HEK293T (cell line): ENCODE results near the gene DSC2.

Experiments used
- CTCF ChIA-PET: fragments of 350-600 bp; formaldehyde crosslinking; extraction: SDS; loops from one replicate; lab custom pipeline; 2021; ENCODE audit warnings: antibody characterized with exemption, inconsistent platforms; lab: Yijun Ruan, JAX
- POLR2A ChIA-PET: fragments of 350-600 bp; formaldehyde crosslinking; extraction: SDS; loops from one replicate; lab custom pipeline; 2020; ENCODE audit warnings: antibody characterized with exemption, inconsistent platforms; lab: Yijun Ruan, JAX
- DNase-seq: peaks from one replicate; pipeline ENCODE4 v3.0.0; 2012; ENCODE audit warnings: mixed read lengths; ENCODE audit errors: extremely low spot score
- ARNT ChIP-seq: fragments of 450-650 bp; IDR thresholded peaks from 2 replicates; pipeline ENCODE4 v1.6.1; 2017; ENCODE audit warnings: mild to moderate bottlenecking
- BHLHE40 ChIP-seq: fragments of 450-650 bp; IDR thresholded peaks from 2 replicates; pipeline ENCODE4 v1.6.1; 2016; ENCODE audit warnings: mild to moderate bottlenecking, moderate library complexity, borderline replicate concordance
- CTBP1 ChIP-seq: fragments of 450-650 bp; IDR thresholded peaks from 2 replicates; pipeline ENCODE4 v1.6.1; 2016; ENCODE audit warnings: borderline replicate concordance
- ELF4 ChIP-seq: fragments of 450-650 bp; IDR thresholded peaks from 2 replicates; pipeline ENCODE4 v1.6.1; 2017; ENCODE audit warnings: antibody characterized with exemption
- FOXA1 ChIP-seq: fragments of 450-650 bp; IDR thresholded peaks from 2 replicates; pipeline ENCODE4 v1.6.1; 2016; ENCODE audit warnings: mild to moderate bottlenecking
- FOXK2 ChIP-seq: fragments of 450-650 bp; IDR thresholded peaks from 2 replicates; pipeline ENCODE4 v1.6.1; 2016; ENCODE audit warnings: mild to moderate bottlenecking
- FOXM1 ChIP-seq: fragments of 450-650 bp; IDR thresholded peaks from 2 replicates; pipeline ENCODE4 v1.6.1; 2017; ENCODE audit warnings: mild to moderate bottlenecking, borderline replicate concordance
- HDGF ChIP-seq: fragments of 450-650 bp; IDR thresholded peaks from 2 replicates; pipeline ENCODE4 v1.6.1; 2017; ENCODE audit warnings: antibody characterized with exemption, borderline replicate concordance
- L3MBTL2 ChIP-seq: fragments of 450-650 bp; conservative IDR thresholded peaks from 2 replicates; pipeline ENCODE4 v1.6.1; 2016; ENCODE audit warnings: mild to moderate bottlenecking
- LEF1 ChIP-seq: fragments of 450-650 bp; IDR thresholded peaks from 2 replicates; pipeline ENCODE4 v1.6.1; 2017; ENCODE audit warnings: mild to moderate bottlenecking, borderline replicate concordance
- NFRKB ChIP-seq: fragments of 450-650 bp; IDR thresholded peaks from 2 replicates; pipeline ENCODE4 v1.6.1; 2016; ENCODE audit warnings: mild to moderate bottlenecking, moderate library complexity
- PKNOX1 ChIP-seq: fragments of 450-650 bp; IDR thresholded peaks from 2 replicates; pipeline ENCODE4 v1.6.1; 2016
- SP1 ChIP-seq: fragments of 450-650 bp; IDR thresholded peaks from 2 replicates; pipeline ENCODE4 v1.6.1; 2017
- SUZ12 ChIP-seq: fragments of 450-650 bp; IDR thresholded peaks from 2 replicates; pipeline ENCODE4 v1.6.1; 2016; ENCODE audit warnings: mild to moderate bottlenecking
- TARDBP ChIP-seq: fragments of 450-650 bp; IDR thresholded peaks from 2 replicates; pipeline ENCODE4 v1.6.1; 2016
- ZNF384 ChIP-seq: fragments of 450-650 bp; IDR thresholded peaks from 2 replicates; pipeline ENCODE4 v1.6.1; 2016

Gene DSC2

GRCh38 chr18:31044926-31045325 lies 57.3 kb downstream of the DSC2 start:
- CTCF ChIA-PET, result interaction anchor here (0.5 kb wide), 1 partner anchor 53 kb away, joined by 3 read pairs; no protein-coding TSS in a partner anchor
- POLR2A ChIA-PET, result interaction anchor here (5.5 kb wide), 1 partner anchor 57 kb away, joined by 62 read pairs; the partner anchor contains the start of gene DSC2

GRCh38 chr18:31043709-31044108 lies 58.5 kb downstream of the DSC2 start:
- POLR2A ChIA-PET, result interaction anchor here (0.6 to 5.5 kb wide), 3 partner anchors 58 to 204 kb away, joined by 3 to 62 read pairs (median 7); partner anchors contain the start of gene DSC2
- CTCF ChIA-PET, result interaction anchor here (0.8 kb wide), 1 partner anchor 234 kb away, joined by 3 read pairs; no protein-coding TSS in a partner anchor
- TF ChIP-seq ELF4, result no peak
- TF ChIP-seq ARNT, result no peak
- no peak for TF ChIP-seq TARDBP
- TF ChIP-seq ZNF384, result no peak
- TF ChIP-seq NFRKB, result no peak
- TF ChIP-seq L3MBTL2, result no peak
- no peak for TF ChIP-seq CTBP1
- TF ChIP-seq SP1, result no peak
- no peak for DNase-seq

More at GRCh38 chr18:31044926-31045325, 57.3 kb downstream of the DSC2 start:
- DNase-seq, result no peak
- TF ChIP-seq TARDBP (no peak), FOXK2 (no peak), FOXM1 (no peak), ELF4 (no peak), HDGF (no peak), BHLHE40 (no peak), LEF1 (no peak), CTBP1 (no peak), ZNF384 (no peak), PKNOX1 (no peak), L3MBTL2 (no peak), SUZ12 (no peak), FOXA1 (no peak), NFRKB (no peak), SP1 (no peak), ARNT (no peak)

- TF ChIP-seq CTBP1 (no peak), LEF1 (no peak), ZNF384 (no peak), ELF4 (peak; percentile 26; the same call in 1 of the 2 replicates), L3MBTL2 (peak; percentile 90), HDGF (no peak), PKNOX1 (no peak)
- POLR2A ChIA-PET, result interaction anchor here (0.6 to 5.5 kb wide), 34 partner anchors 8 to 900 kb away, joined by 3 to 62 read pairs (median 4); partner anchors contain the start of genes DSC2, DSG2 and TRAPPC8
- CTCF ChIA-PET, result interaction anchor here (0.7 to 1.3 kb wide), 3 partner anchors 19 to 164 kb away, joined by 3 to 6 read pairs (median 3); no protein-coding TSS in a partner anchor
- peak; percentile 72 for DNase-seq
Observed at GRCh38 chr18:31042406-31043181, 59.6 kb downstream of the DSC2 start, which contains the start of gene DSC3. TSS of gene DSC3 (minus strand) at chr18:31042742. CDS start at chr18:31042660, 82 bp downstream.

- ChIA-PET CTCF (interaction anchor here (1.1 to 1.3 kb wide), 2 partner anchors 18 to 165 kb away, joined by 3 to 6 read pairs; no protein-coding TSS in a partner anchor), POLR2A (interaction anchor here (0.6 to 5.5 kb wide), 34 partner anchors 9 to 901 kb away, joined by 3 to 62 read pairs (median 4); partner anchors contain the start of genes DSC2, DSG2 and TRAPPC8)
- no peak for TF ChIP-seq NFRKB
- TF ChIP-seq HDGF, result no peak
- no peak for TF ChIP-seq FOXK2
- TF ChIP-seq ZNF384, result no peak
- no peak for TF ChIP-seq FOXA1
- no peak for TF ChIP-seq SP1
- no peak for TF ChIP-seq LEF1
- no peak for TF ChIP-seq CTBP1
- no peak for TF ChIP-seq ARNT
- no peak for TF ChIP-seq SUZ12
- no peak for DNase-seq
Observed at GRCh38 chr18:31042084-31042405, 60.2 kb downstream of the DSC2 start.

GRCh38 chr18:31041271-31042083 lies 60.7 kb downstream of the DSC2 start:
- DNase-seq, result peak; percentile 80
- POLR2A ChIA-PET, result interaction anchor here (0.6 to 5.5 kb wide), 37 partner anchors 8 to 901 kb away, joined by 3 to 62 read pairs (median 4); partner anchors contain the start of genes DSC2, DSG2 and TRAPPC8

More at GRCh38 chr18:31041271-31042083, 60.7 kb downstream of the DSC2 start:
- TF ChIP-seq CTBP1, result peak; percentile 61; the same call in 1 of the 2 replicates
- TF ChIP-seq FOXM1, result no peak
- TF ChIP-seq NFRKB, result no peak
- no peak for TF ChIP-seq ARNT
- TF ChIP-seq SUZ12, result no peak
- TF ChIP-seq ZNF384, result no peak
- no peak for TF ChIP-seq BHLHE40
- TF ChIP-seq LEF1, result no peak
- TF ChIP-seq HDGF, result no peak
- peak; percentile 90 for TF ChIP-seq PKNOX1
- TF ChIP-seq SP1, result no peak
- TF ChIP-seq L3MBTL2, result peak; percentile 81
- no peak for TF ChIP-seq ELF4
- TF ChIP-seq TARDBP, result no peak
- no peak for TF ChIP-seq FOXK2
- CTCF ChIA-PET, result interaction anchor here (0.6 to 1.4 kb wide), 8 partner anchors 17 to 521 kb away, joined by 3 to 6 read pairs (median 3); no protein-coding TSS in a partner anchor
